Measurements from ENCODE around the gene RABL2B.
"Not testable (repeated sequence)": the region's sequence is repeated elsewhere in the genome, so short reads cannot be mapped to it uniquely, and the experiment has no call there.

Gene RABL2B

DNA sequence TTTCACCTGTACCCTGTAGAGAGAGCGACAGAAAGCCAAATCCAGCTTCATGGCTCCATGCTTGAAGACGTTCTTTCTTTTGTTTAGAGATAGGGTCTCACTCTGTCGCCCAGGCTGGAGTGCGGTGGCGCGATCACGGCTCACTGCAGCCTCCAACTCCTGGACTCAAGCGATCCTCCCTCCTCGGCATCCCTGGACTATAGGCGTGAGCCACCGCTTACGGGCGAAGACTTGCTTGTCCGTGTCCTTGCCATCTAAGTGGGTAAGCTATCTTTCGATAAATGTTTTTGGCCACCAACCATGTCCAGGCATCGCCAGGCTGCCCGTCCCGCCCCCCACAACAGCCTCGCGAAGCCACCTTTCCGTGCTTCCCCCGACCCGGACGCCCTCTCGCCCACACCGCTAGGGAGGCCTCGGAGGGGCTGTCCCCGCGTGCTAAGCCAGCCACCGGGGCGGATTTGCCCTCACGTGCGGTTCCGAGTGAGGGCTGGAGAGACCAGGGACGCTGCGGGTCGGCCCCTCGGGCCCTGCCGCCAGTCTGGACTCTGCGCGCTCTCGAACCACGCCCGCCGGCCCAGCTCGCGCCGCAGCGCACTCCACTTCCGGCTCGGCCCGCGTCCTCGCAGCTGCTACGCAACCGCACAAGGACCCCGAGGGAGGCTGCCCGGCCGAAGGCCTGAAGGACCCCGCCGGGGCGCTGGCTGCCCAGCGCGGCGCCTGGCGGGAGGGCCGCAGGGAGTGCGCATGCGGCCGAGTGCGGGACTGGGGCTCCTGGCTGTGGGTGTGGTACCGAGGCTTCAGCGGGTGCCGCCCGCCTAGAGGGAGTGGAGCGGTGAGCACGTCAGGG, at the start of gene RABL2B:
Gene RABL2B (minus strand): TSS at position 604 of the 847 bp plus-strand sequence. CDS start 1,342 bp downstream, outside the sequence.
- peak; percentile 92 for DNase-seq

- DNase-seq: not testable (repeated sequence)
Observed at GRCh38 chr22:50786936-50787335, 3.5 kb upstream of the RABL2B start.

- DNase-seq: not testable (repeated sequence)
Observed at GRCh38 chr22:50785289-50785688, 1.9 kb upstream of the RABL2B start.

GRCh38 chr22:50783880-50784276, 442 bp upstream of the RABL2B start:
- DNase-seq: peak; percentile 21

DNA sequence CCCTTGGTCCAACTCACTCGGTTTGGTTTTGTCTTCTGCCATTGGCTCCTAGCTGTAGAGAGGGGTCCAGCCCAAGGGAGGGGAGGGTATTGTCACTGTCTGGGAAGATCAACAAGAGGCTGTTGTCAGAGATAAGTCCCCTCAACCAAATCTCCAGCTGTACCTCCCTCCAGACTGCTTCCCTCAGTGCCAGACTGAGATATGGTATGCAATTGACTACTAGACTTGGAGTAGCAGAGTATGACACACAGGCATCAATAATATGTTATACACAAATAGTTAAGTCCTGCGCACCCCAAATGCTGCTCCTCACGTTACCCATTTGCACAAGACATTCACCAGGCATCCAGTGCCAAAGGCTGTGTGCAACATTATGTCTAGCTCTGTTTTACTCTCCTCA, 1.2 kb downstream of the RABL2B start:
- DNase-seq: not testable (repeated sequence)

GRCh38 chr22:50780244-50780643, 3.2 kb downstream of the RABL2B start:
- DNase-seq: not testable (repeated sequence)

DNA sequence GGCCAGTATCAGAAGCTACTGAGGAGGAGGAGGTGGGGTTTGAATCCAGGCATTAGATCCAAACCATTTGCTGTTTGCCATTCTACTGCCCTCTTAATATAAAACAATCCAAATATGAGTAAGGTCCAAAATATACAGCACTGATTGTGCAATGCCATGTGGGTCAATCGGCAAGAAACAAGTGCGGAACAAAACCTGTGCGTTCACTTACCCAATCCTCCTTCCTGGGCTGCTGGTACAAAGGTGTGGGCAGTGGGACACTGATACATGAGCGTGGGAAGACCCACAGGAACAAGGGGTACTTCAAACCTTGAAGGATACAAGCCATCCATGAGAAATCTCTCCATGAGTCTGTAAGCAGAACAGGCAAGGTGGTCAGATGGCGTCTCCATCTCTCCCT, 5.8 kb downstream of the RABL2B start:
- DNase-seq: not testable (repeated sequence)

- DNase-seq: not testable (repeated sequence)
Observed at GRCh38 chr22:50775132-50775531, 8.3 kb downstream of the RABL2B start.

DNA sequence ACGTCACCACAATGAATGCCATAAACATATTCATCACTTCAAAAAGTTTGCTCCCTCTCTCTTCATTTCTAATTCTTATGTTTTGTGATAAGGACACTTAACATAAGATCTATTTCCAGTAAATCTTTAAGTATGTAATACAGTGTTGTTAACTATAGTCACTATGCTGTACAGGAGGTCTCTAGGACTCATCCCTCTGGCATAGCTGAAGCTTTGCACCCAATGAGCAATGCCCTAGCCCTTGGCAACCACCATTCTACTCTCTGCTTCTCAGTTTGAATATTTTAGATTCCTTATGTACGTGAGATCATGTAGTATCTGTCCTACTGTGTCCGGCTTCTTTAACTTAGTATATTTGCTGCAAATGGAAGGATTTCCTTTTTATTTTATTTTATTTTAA, 19.1 kb downstream of the RABL2B start:
- DNase-seq: not testable (repeated sequence)

DNA sequence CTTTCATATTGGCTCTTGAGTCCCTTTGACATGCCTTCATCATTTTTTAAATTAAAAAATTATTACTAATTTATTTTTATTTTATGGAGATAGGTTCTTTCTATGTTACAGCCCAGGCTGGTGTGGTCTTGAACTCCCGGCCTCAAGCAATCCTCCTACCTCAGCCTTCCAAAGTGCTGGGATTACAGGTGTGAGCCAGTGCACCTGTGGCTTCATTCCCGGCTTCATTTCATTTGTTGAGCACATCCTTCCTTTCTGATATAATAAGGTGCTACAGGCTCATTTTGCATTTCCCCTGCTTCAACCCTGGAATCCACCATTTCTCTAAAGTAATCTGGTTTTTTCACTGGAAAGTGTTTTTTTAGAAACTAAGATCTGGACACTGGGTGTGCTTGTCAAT, 21.6 kb downstream of the RABL2B start:
- DNase-seq: not testable (repeated sequence)

- not testable (repeated sequence) for DNase-seq
Observed at GRCh38 chr22:50759597-50760341, 23.7 kb downstream of the RABL2B start.

DNA sequence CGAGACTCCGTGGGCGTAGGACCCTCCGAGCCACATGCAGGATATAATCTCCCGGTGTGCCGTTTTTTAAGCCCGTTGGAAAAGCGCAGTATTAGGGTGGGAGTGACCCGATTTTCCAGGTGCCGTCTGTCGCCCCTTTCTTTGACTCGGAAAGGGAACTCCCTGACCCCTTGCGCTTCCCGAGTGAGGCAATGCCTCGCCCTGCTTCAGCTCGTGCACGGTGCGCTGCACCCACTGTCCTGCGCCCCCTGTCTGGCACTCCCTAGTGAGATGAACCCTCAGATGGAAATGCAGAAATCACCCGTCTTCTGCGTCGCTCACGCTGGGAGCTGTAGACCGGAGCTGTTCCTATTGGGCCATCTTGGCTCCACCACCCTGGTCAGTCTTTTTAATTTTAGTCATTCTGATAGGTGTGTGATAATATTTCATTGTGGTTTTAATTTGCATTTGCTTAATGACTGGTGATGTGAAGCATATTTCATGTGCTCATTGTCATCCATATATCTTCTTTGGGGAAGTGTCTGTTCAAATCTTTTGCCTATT, 26.4 kb downstream of the RABL2B start:
- peak; percentile 76 for DNase-seq

GRCh38 chr22:50756406-50756805, 27.0 kb downstream of the RABL2B start:
- DNase-seq: peak; percentile 13

- DNase-seq: not testable (repeated sequence)
Observed at GRCh38 chr22:50755251-50755650, 28.2 kb downstream of the RABL2B start.

- DNase-seq: not testable (repeated sequence)
Observed at GRCh38 chr22:50749302-50750074, 33.9 kb downstream of the RABL2B start.

- DNase-seq: not testable (repeated sequence)
Observed at GRCh38 chr22:50748630-50749029, 34.8 kb downstream of the RABL2B start.

DNA sequence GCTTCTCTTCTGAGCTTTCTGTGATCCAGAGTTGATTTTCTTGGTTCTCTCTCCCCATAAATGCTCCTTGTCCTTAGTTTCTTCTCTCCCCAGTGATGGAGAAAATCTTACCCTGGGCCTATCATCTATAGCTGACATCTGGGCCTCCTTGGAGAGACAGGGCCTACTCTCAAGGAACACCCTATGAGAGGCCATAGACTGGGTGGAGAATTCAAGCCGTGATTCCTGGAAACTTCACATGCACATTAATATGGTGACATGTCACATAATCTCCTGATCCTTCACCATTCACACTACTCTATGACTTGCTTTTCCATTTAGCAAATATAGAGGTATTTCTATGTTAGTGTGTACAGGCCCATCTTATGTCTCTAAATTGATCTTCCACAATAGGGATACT, 35.9 kb downstream of the RABL2B start:
- DNase-seq: not testable (repeated sequence)

GRCh38 chr22:50744424-50744823, 39.0 kb downstream of the RABL2B start:
- DNase-seq: not testable (repeated sequence)

GRCh38 chr22:50740714-50741113, 42.7 kb downstream of the RABL2B start:
- not testable (repeated sequence) for DNase-seq

GRCh38 chr22:50739894-50740293, 43.5 kb downstream of the RABL2B start:
- no peak for DNase-seq

DNA sequence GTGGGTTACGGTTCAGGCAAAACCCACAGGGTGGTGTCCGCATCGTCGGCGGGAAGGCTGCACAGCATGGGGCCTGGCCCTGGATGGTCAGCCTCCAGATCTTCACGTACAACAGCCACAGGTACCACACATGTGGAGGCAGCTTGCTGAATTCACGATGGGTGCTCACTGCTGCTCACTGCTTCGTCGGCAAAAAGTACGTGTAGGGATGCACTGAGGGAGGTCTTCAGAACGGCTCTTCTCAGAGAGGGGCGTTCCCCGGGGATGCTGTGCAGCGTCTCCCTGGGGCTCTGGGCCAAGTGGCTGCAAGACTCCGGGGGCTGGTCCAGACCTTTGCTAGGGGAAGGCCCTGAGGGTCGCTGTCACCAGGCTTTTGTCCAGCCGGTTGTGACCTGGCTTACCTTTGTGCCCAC, 44.2 kb downstream of the RABL2B start:
- no peak for DNase-seq

DNA sequence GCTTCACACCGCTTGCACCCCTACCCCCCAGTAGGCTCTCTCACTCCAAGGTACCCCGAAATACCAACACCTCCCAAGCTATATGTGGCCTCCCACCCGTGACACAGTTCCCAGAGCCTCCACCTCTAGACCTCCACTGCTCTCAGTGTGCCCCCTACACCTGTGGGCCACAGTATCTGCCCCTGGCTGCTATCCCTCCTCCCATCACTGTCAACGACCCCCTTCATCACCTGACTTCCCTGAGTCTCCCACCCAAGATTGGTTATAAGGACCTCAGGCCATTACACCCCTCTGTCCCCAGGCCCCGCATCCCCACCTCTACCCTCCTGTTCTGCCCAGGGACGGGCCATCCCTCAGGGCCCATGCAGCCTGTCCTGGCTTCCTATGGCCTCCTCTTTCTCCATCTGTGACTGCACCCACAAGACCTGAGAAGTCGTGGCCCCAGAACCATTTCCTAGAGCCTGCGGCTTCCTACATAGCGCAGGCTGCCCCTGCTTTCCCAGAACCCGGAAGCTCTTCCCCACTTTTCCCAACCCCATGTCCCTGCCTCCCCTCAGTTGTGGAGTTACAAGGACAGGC, 44.7 kb downstream of the RABL2B start:
- no peak for DNase-seq
